ENCODE data around the gene CFAP410.
"Not testable (repeated sequence)": the region's sequence is repeated elsewhere in the genome, so short reads cannot be mapped to it uniquely, and the experiment has no call there.

GRCh38 chr21:44302573-44303401, 36.4 kb downstream of the CFAP410 start:
- not testable (repeated sequence) for TF ChIP-seq POLR2A (IDR thresholded peaks at IDR 0.05); CTCF (IDR thresholded peaks at IDR 0.05 in 4 of 5, conservative IDR thresholded peaks at IDR 0.05 in 1 of 5)
